Esophagus muscularis mucosa (tissue), 4 donors: ENCODE data around the gene FBH1. TPM values are rescaled to one million over a fixed set of nuclear protein-coding genes. Genes with fewer than 3 reads are reported as not detected.
"Not testable (repeated sequence)": the region's sequence is repeated elsewhere in the genome, so short reads cannot be mapped to it uniquely, and the experiment has no call there.

Experiments
- DNase-seq: peaks from one replicate; pipeline ENCODE4 v3.0.0-alpha.2; 2017; ENCODE audit errors: extremely low spot score
- H3K27ac ChIP-seq, 4 donors: fragments of 200-600 bp; sonication (generic); replicated peaks in 1 of 4; 1 replicate in 3 of 4; 2 replicates in 1 of 4; pipeline ENCODE4 v1.5.1; 2016 to 2019; ENCODE audit warnings: mild to moderate bottlenecking in 1 of 4
- H3K27me3 ChIP-seq, 4 donors: fragments of 200-600 bp; sonication (generic); one replicate each; pipeline versions ENCODE4 v1.5.1 to v1.6.0; 2016 to 2019
- H3K36me3 ChIP-seq, 4 donors: fragments of 200-600 bp; sonication (generic); one replicate each; pipeline ENCODE4 v1.5.1; 2016 to 2019
- H3K4me1 ChIP-seq, 4 donors: fragments of 200-600 bp; sonication (generic); one replicate each; pipeline ENCODE4 v1.5.1; 2016 to 2019
- H3K4me3 ChIP-seq, 4 donors: fragments of 200-600 bp; sonication (generic); 1 replicate in 2 of 4; 2 replicates in 2 of 4; pipeline ENCODE4 v1.5.1; 2016 to 2019; ENCODE audit warnings: mild to moderate bottlenecking in 4 of 4, moderate library complexity in 1 of 4
- H3K9me3 ChIP-seq, 4 donors: fragments of 200-600 bp; sonication (generic); 1 replicate in 3 of 4; 2 replicates in 1 of 4; pipeline ENCODE4 v1.5.1; 2016 to 2019
- CTCF ChIP-seq, 3 experiments: fragments of 200-600 bp in 2 of 3; fragments of 450-650 bp in 1 of 3; sonication (generic) in 2 of 3; IDR thresholded peaks; one replicate each; pipeline ENCODE4 v1.5.1; 2017 to 2019; ENCODE audit warnings: antibody characterized with exemption in 3 of 3, mild to moderate bottlenecking in 2 of 3, moderate library complexity in 1 of 3
- EP300 ChIP-seq: sonication (generic); formaldehyde crosslinking; IDR thresholded peaks from one replicate; pipeline ENCODE4 v1.6.1; 2017; ENCODE audit warnings: antibody characterized with exemption
- POLR2A ChIP-seq: fragments of 450-650 bp; IDR thresholded peaks from one replicate; pipeline ENCODE4 v1.6.1; 2017; ENCODE audit warnings: antibody characterized with exemption, moderate library complexity, mild to moderate bottlenecking, low read depth
- POLR2AphosphoS5 ChIP-seq, 2 donors: sonication (generic); formaldehyde crosslinking; IDR thresholded peaks; one replicate each; pipeline ENCODE4 v1.6.1; 2017; ENCODE audit warnings: antibody characterized with exemption in 2 of 2
- WGBS: methylation state at CpG from one replicate; pipeline ENCODE4 v1.1.5; 2018; 5-methylcytosine and 5-hydroxymethylcytosine counted together
- intact Hi-C: fragments of 100-400 bp; cut with DNase I; formaldehyde crosslinking; loops from one replicate; pipeline ENCODE4 v1.15.1; 2023
- total RNA-seq, 4 donors: library from RNA; depleted of rRNA; stranded (reverse); fragments of >200 nt; gene quantifications; one replicate each; pipeline versions ENCODE4 v1.1.0 to v1.2.1, GENCODE V29; 2016

FBH1 gene
- total RNA-seq, 4 donors from 2014 or later: 90.3 to 93.0 (median 92.3) TPM

GRCh38 chr10:5959581-5960069, 69.6 kb downstream of the FBH1 start:
- Histone ChIP-seq H3K9me3 (no peaks in the 10 kb centered on the region), H3K27ac (no peak overlapping the region), H3K27me3 (no peaks in the 10 kb centered on the region), H3K4me1 (peaks cover 0 to 11% (median 4%) of the 10 kb centered on the region in 4 donors), H3K36me3 (peaks cover 0 to 68% (median 28%) of the 10 kb centered on the region in 4 donors), H3K4me3 (no peak overlapping the region)
- intact Hi-C loops: no loop called here
- 93% methylated on average over 9 of the region's 10 CpGs for WGBS
- DNase-seq: no peak
- no peak for TF ChIP-seq POLR2AphosphoS5 (IDR thresholded peaks at IDR 0.05)
- no peak for TF ChIP-seq CTCF (IDR thresholded peaks at IDR 0.05)
- no peak for TF ChIP-seq EP300
- no peak for TF ChIP-seq POLR2A

- WGBS: 90% methylated on average over 16 of the region's 18 CpGs
- intact Hi-C loops: no loop called here
- TF ChIP-seq EP300: no peak
- no peak overlapping the region for H3K27ac ChIP-seq
- no peak for DNase-seq
- H3K27me3 ChIP-seq: no peaks in the 10 kb centered on the region
- H3K4me1 ChIP-seq: peaks cover 0 to 11% (median 4%) of the 10 kb centered on the region in 4 donors
- peaks cover 0 to 75% (median 31%) of the 10 kb centered on the region in 4 donors for H3K36me3 ChIP-seq
- no peak overlapping the region for H3K4me3 ChIP-seq
- no peaks in the 10 kb centered on the region for H3K9me3 ChIP-seq
Measured at GRCh38 chr10:5960070-5960972, 70.3 kb downstream of the FBH1 start.

DNA sequence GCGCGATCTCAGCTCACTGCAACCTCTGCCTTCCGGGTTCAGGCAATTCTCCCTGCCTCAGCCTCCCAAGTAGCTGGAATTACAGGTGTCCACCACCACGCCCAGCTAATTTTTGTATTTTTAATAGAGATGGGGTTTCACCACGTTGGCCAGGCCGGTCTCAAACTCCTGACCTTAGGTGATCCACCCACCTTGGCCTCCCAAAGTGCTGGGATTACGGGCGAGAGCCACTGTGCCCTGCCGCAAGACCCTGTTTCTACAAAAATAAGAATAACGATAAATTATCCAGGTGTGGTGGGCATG, 70.9 kb downstream of the FBH1 start:
- Histone ChIP-seq H3K4me1 (peaks cover 0 to 11% (median 4%) of the 10 kb centered on the region in 4 donors), H3K36me3 (peaks cover 0 to 81% (median 27%) of the 10 kb centered on the region in 4 donors)
- intact Hi-C loops, H3K27ac ChIP-seq, H3K4me3 ChIP-seq, H3K9me3 ChIP-seq, DNase-seq, H3K27me3 ChIP-seq: not testable (repeated sequence)
- 93% methylated on average over 10 of the region's 10 CpGs for WGBS

GRCh38 chr10:5961405-5962100, 71.5 kb downstream of the FBH1 start:
- TF ChIP-seq POLR2A (no peak), POLR2AphosphoS5 (IDR thresholded peaks at IDR 0.05) (no peak), CTCF (IDR thresholded peaks at IDR 0.05) (no peak), EP300 (no peak)
- H3K9me3 ChIP-seq: no peaks in the 10 kb centered on the region
- H3K27me3 ChIP-seq: no peaks in the 10 kb centered on the region
- no peak overlapping the region for H3K27ac ChIP-seq
- 93% methylated on average over 28 of the region's 29 CpGs for WGBS
- H3K4me1 ChIP-seq: peaks cover 0 to 11% (median 4%) of the 10 kb centered on the region in 4 donors
- intact Hi-C loops: no loop called here
- no peak for DNase-seq
- H3K36me3 ChIP-seq: peaks cover 0 to 78% (median 22%) of the 10 kb centered on the region in 4 donors
- no peak overlapping the region for H3K4me3 ChIP-seq

DNA sequence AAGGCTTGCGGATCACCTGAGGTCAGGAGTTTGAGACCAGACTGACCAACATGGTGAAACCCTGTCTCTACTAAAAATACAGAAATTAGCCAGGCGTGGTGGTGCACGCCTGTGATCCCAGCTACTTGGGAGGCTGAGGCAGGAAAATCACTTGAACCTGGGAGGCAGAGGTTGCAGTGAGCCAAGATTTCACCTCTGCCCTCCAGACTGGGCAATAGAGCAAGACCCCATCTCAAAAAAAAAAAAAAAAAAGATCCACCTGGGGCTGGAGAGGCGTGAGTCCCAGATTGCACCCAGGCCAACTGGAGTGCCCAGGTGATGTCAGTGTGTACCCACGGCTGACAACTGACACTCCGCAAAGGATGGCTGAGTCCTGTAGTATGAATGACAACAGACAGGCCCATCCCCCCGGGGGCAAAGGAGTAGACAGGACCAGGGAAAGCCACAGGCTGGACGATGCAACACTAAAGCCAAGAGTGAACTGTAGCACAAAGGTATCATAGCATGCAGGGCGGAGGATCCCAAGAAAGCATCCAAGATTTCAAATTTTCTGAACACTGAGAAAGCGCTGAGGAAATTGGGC, 72.4 kb downstream of the FBH1 start:
- Histone ChIP-seq H3K36me3 (peaks cover 0 to 77% (median 20%) of the 10 kb centered on the region in 4 donors), H3K4me1 (peaks cover 0 to 11% (median 4%) of the 10 kb centered on the region in 4 donors)
- H3K27me3 ChIP-seq, DNase-seq, H3K4me3 ChIP-seq, intact Hi-C loops, H3K27ac ChIP-seq, H3K9me3 ChIP-seq: not testable (repeated sequence)
- WGBS: 95% methylated on average over 10 of the region's 10 CpGs

DNA sequence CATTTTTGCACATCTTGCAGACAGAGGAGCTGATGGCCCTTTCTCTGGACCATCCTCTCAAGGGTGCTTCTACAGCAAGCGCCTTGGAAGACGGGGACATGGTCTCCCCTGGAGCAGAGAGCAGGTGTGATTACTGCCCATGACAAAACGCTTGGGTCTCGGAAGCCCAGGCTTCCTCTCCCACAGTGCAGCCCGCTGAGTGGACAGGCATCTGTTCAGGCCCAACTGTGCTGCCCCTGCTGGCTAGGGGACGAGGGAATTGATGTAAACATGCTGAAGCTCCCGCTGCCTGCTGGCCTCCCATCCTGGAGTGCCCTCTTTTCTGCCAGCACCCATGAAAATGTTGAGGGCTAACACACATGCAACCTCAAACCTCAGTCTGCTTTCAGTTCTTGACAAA, 73.0 kb downstream of the FBH1 start:
- Histone ChIP-seq H3K36me3 (peaks cover 0 to 74% (median 20%) of the 10 kb centered on the region in 4 donors), H3K4me1 (peaks cover 0 to 8% (median 2%) of the 10 kb centered on the region in 4 donors), H3K4me3 (no peak overlapping the region), H3K9me3 (no peaks in the 10 kb centered on the region), H3K27me3 (no peaks in the 10 kb centered on the region), H3K27ac (no peak overlapping the region)
- 94% methylated on average over 3 of the region's 7 CpGs for WGBS
- intact Hi-C loops: no loop called here
- DNase-seq: no peak
- TF ChIP-seq POLR2A (no peak), POLR2AphosphoS5 (IDR thresholded peaks at IDR 0.05) (no peak), CTCF (IDR thresholded peaks at IDR 0.05) (no peak), EP300 (no peak)
